Endodermal cell (in vitro differentiated cells): ENCODE measurements around the gene FUZ. TPM values are rescaled to one million over a fixed set of nuclear protein-coding genes. Genes with fewer than 3 reads are reported as not detected.

Source experiments
- DNase-seq: peaks from one replicate; pipeline ENCODE4 v3.0.0-alpha.2; 2017
- H3K27ac ChIP-seq: 2 replicates; pipeline ENCODE4 v1.5.1; 2013; ENCODE audit warnings: mild to moderate bottlenecking, low read depth, low read length, moderate library complexity
- H3K27me3 ChIP-seq: 2 replicates; pipeline ENCODE4 v1.6.1; 2013; ENCODE audit warnings: mild to moderate bottlenecking, low read length, moderate library complexity; ENCODE audit not compliant: insufficient read depth, control insufficient read depth, poor library complexity, severe bottlenecking
- H3K36me3 ChIP-seq: 2 replicates; pipeline ENCODE4 v1.7.0; 2013; ENCODE audit warnings: mild to moderate bottlenecking, low read length, moderate library complexity; ENCODE audit not compliant: control insufficient read depth, insufficient read depth
- H3K4me1 ChIP-seq: one replicate; pipeline ENCODE4 v1.7.0; 2013; ENCODE audit warnings: low read length; ENCODE audit not compliant: control insufficient read depth, insufficient read depth
- H3K4me3 ChIP-seq: 2 replicates; pipeline ENCODE4 v1.5.1; 2013; ENCODE audit warnings: mild to moderate bottlenecking, low read length, moderate library complexity
- H3K9ac ChIP-seq: 2 replicates; pipeline ENCODE4 v1.6.1; 2013; ENCODE audit warnings: mild to moderate bottlenecking, low read length, moderate library complexity; ENCODE audit not compliant: poor library complexity, severe bottlenecking; ENCODE audit errors: extremely low read depth
- H3K9me3 ChIP-seq: 2 replicates; pipeline ENCODE4 v1.6.1; 2013; ENCODE audit warnings: mild to moderate bottlenecking, low read length, moderate library complexity; ENCODE audit not compliant: control insufficient read depth
- H3K27ac Mint-ChIP-seq: 2 replicates; pipeline ENCODE4 v1.8.0; 2020; ENCODE audit warnings: mixed read lengths
- H3K27me3 Mint-ChIP-seq: 2 replicates; pipeline ENCODE4 v1.8.0; 2021; ENCODE audit warnings: mild to moderate bottlenecking, mixed read lengths; ENCODE audit not compliant: insufficient read depth
- H3K36me3 Mint-ChIP-seq: 2 replicates; pipeline ENCODE4 v1.8.0; 2020; ENCODE audit warnings: low read depth, mixed read lengths
- H3K4me1 Mint-ChIP-seq: 2 replicates; pipeline ENCODE4 v1.8.0; 2020; ENCODE audit warnings: mixed read lengths
- H3K4me3 Mint-ChIP-seq: 2 replicates; pipeline ENCODE4 v1.8.0; 2020; ENCODE audit warnings: mild to moderate bottlenecking, moderate library complexity, mixed read lengths
- H3K9me3 Mint-ChIP-seq: 2 replicates; pipeline ENCODE4 v1.8.0; 2020; ENCODE audit warnings: mild to moderate bottlenecking, mixed read lengths
- WGBS, 2 experiments: methylation state at CpG; one replicate each; pipeline versions ENCODE4 v1.1.5 to v1.1.7; 2013; ENCODE audit warnings: missing lambda C conversion rate in 2 of 2, mixed read lengths in 1 of 2; ENCODE audit not compliant: insufficient coverage in 1 of 2, insufficient read length in 1 of 2; 5-methylcytosine and 5-hydroxymethylcytosine counted together
- total RNA-seq, 2 donors: library from RNA; stranded (reverse); fragmentation: NEBNext Ultra II Directional in 1 of 2; extraction: Animal tissue kit (Norgen Biotek cat#: 25700) in 1 of 2; gene quantifications; 2 replicates in 1 of 2; 3 replicates in 1 of 2; pipeline ENCODE4 v1.2.1, GENCODE V29; 2021
- TF ChIP-seq, protein P1 (sequence below): fragments of 200-600 bp; sonication (generic); conservative IDR thresholded peaks from 2 replicates; pipeline ENCODE4 v1.5.0; 2021; ENCODE audit warnings: antibody characterized with exemption, mild to moderate bottlenecking

The FUZ gene
- total RNA-seq, 2 donors from 2014 or later, result 26.1 to 41.2 TPM

DNA sequence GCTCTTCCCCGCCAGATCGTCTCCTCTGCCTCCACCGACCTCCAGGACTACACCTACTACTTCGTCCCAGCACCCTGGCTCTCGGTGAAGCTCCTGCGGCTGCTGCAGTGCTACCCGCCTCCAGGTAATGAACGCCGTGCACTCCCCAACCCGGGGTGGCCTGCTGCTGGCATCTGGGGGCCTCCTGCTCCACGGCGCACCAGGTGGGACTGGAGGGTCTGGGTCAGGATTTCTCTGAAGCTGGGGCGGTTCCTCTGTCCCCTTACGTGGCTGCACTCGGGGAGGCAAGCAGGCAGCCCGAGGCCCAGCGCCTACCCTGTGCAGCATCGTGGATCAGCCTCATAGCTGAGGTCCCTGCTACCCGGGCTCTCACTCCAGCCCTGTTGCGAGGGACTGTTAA, 17.5 kb downstream of the FUZ start:
- Mint-ChIP-seq H3K4me1 (no peaks in the 10 kb centered on the region), H3K9me3 (no peaks in the 10 kb centered on the region), H3K4me3 (no peak overlapping the region), H3K27ac (no peak overlapping the region), H3K36me3 (peaks cover 65% of the 10 kb centered on the region), H3K27me3 (no peaks in the 10 kb centered on the region)
- Histone ChIP-seq H3K27ac (no peak overlapping the region), H3K4me1 (no peaks in the 10 kb centered on the region), H3K36me3 (peaks cover 49% of the 10 kb centered on the region), H3K9me3 (no peaks in the 10 kb centered on the region), H3K9ac (no peak overlapping the region), H3K4me3 (no peak overlapping the region), H3K27me3 (no peaks in the 10 kb centered on the region)
- no peak for DNase-seq
- TF ChIP-seq, protein P1, sequence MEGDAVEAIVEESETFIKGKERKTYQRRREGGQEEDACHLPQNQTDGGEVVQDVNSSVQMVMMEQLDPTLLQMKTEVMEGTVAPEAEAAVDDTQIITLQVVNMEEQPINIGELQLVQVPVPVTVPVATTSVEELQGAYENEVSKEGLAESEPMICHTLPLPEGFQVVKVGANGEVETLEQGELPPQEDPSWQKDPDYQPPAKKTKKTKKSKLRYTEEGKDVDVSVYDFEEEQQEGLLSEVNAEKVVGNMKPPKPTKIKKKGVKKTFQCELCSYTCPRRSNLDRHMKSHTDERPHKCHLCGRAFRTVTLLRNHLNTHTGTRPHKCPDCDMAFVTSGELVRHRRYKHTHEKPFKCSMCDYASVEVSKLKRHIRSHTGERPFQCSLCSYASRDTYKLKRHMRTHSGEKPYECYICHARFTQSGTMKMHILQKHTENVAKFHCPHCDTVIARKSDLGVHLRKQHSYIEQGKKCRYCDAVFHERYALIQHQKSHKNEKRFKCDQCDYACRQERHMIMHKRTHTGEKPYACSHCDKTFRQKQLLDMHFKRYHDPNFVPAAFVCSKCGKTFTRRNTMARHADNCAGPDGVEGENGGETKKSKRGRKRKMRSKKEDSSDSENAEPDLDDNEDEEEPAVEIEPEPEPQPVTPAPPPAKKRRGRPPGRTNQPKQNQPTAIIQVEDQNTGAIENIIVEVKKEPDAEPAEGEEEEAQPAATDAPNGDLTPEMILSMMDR, result no peak
- WGBS, 2 experiments, result 93 to 100% methylated on average over 6 to 20 of the region's 20 CpGs

DNA sequence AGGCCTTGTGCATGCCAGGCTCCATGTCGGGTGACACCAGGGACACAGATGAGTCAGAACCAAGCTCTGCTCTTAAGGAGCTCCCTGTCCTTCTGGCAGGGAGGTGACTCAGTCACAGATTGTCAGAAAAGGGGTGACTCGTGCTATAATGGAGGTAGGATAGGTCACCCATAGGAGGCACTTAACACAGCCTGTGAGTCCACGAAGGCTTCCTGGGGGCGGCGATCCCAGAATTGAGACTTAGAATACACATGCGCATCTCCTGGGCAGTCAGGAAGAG, 19.6 kb downstream of the FUZ start:
- WGBS, 2 experiments, result 93 to 97% methylated on average over 5 to 6 of the region's 6 CpGs
- H3K4me3 ChIP-seq, result no peak overlapping the region
- no peak for DNase-seq
- H3K9me3 Mint-ChIP-seq, result no peaks in the 10 kb centered on the region
- TF ChIP-seq, protein P1, result no peak
- H3K4me1 ChIP-seq, result no peaks in the 10 kb centered on the region
- H3K36me3 Mint-ChIP-seq, result peaks cover 65% of the 10 kb centered on the region
- no peak overlapping the region for H3K9ac ChIP-seq
- peak overlapping the region; percentile 30 for H3K27ac Mint-ChIP-seq
- no peaks in the 10 kb centered on the region for H3K9me3 ChIP-seq
- no peaks in the 10 kb centered on the region for H3K27me3 ChIP-seq
- H3K4me1 Mint-ChIP-seq, result no peaks in the 10 kb centered on the region
- H3K27ac ChIP-seq, result peak overlapping the region; percentile 38
- peaks cover 46% of the 10 kb centered on the region for H3K36me3 ChIP-seq
- no peaks in the 10 kb centered on the region for H3K27me3 Mint-ChIP-seq
- H3K4me3 Mint-ChIP-seq, result no peak overlapping the region

GRCh38 chr19:49792829-49793560, 20.1 kb downstream of the FUZ start:
- no peak overlapping the region for H3K4me3 Mint-ChIP-seq
- peaks cover 46% of the 10 kb centered on the region for H3K36me3 ChIP-seq
- DNase-seq, result no peak
- H3K9me3 ChIP-seq, result no peaks in the 10 kb centered on the region
- 95% methylated on average over 16 to 22 of the region's 22 CpGs for WGBS, 2 experiments
- H3K27ac ChIP-seq, result peak overlapping the region; percentile 38
- TF ChIP-seq, protein P1, result no peak
- H3K4me3 ChIP-seq, result no peak overlapping the region
- H3K36me3 Mint-ChIP-seq, result peaks cover 66% of the 10 kb centered on the region
- no peaks in the 10 kb centered on the region for H3K9me3 Mint-ChIP-seq
- no peak overlapping the region for H3K9ac ChIP-seq
- H3K4me1 Mint-ChIP-seq, result no peaks in the 10 kb centered on the region
- H3K27me3 Mint-ChIP-seq, result no peaks in the 10 kb centered on the region
- no peaks in the 10 kb centered on the region for H3K4me1 ChIP-seq
- H3K27ac Mint-ChIP-seq, result peak overlapping the region; percentile 30
- no peaks in the 10 kb centered on the region for H3K27me3 ChIP-seq
